Left ventricle myocardium inferior (tissue), 1 donor: Measurements from ENCODE around the gene MS4A15. TPM values are rescaled to one million over a fixed set of nuclear protein-coding genes. Genes with fewer than 3 reads are reported as not detected.

Experiments used
- DNase-seq: peaks from one replicate; pipeline ENCODE4 v3.0.0-alpha.2; 2020
- H3K27ac ChIP-seq: fragments of 200-600 bp; replicated peaks from 2 replicates; pipeline ENCODE4 v1.8.0; 2021
- H3K27me3 ChIP-seq: fragments of 200-600 bp; 2 replicates; pipeline ENCODE4 v1.8.0; 2021; ENCODE audit warnings: low read depth
- H3K36me3 ChIP-seq: fragments of 200-600 bp; 2 replicates; pipeline ENCODE4 v1.8.0; 2021
- H3K4me1 ChIP-seq: fragments of 200-600 bp; 2 replicates; pipeline ENCODE4 v1.8.0; 2021
- H3K4me3 ChIP-seq: fragments of 200-600 bp; 2 replicates; pipeline ENCODE4 v1.8.0; 2021; ENCODE audit warnings: mild to moderate bottlenecking, moderate library complexity
- H3K9me3 ChIP-seq: fragments of 200-600 bp; replicated peaks from 2 replicates; pipeline ENCODE4 v1.8.0; 2021
- CTCF ChIP-seq: fragments of 200-600 bp; IDR thresholded peaks from 2 replicates; pipeline ENCODE4 v1.8.0; 2021; ENCODE audit warnings: antibody characterized with exemption, mild to moderate bottlenecking, borderline replicate concordance
- intact Hi-C: fragments of 100-400 bp; cut with micrococcal nuclease; formaldehyde crosslinking; loops from one replicate; pipeline ENCODE4 v1.11.0; 2022
- total RNA-seq: library from RNA; stranded (reverse); fragmentation: NEBNext Ultra II Directional; extraction: Animal tissue kit (Norgen Biotek cat#: 25700); gene quantifications from one replicate; pipeline ENCODE4 v1.2.1, GENCODE V29; 2021
- donor health status: DM: no; HTN: yes; CAD: no; lungs with severe emphysema.

Gene MS4A15
- total RNA-seq, 1 donor from 2014 or later: not detected

GRCh38 chr11:60777106-60777505, 20.4 kb downstream of the MS4A15 start:
- TF ChIP-seq CTCF: no peak
- no peak overlapping the region for H3K4me3 ChIP-seq
- H3K4me1 ChIP-seq: peaks cover 27% of the 10 kb centered on the region
- peaks cover 4% of the 10 kb centered on the region for H3K9me3 ChIP-seq
- H3K27me3 ChIP-seq: peaks cover 16% of the 10 kb centered on the region
- no peaks in the 10 kb centered on the region for H3K36me3 ChIP-seq
- intact Hi-C loops: no loop called here
- no peak for DNase-seq
- peak overlapping the region; percentile 56 for H3K27ac ChIP-seq

GRCh38 chr11:60777572-60777971, 20.9 kb downstream of the MS4A15 start:
- Histone ChIP-seq H3K4me1 (peaks cover 27% of the 10 kb centered on the region), H3K27me3 (peaks cover 11% of the 10 kb centered on the region), H3K27ac (peak overlapping the region; percentile 56), H3K4me3 (no peak overlapping the region), H3K9me3 (peaks cover 4% of the 10 kb centered on the region), H3K36me3 (no peaks in the 10 kb centered on the region)
- no peak for TF ChIP-seq CTCF
- intact Hi-C loops: no loop called here
- DNase-seq: peak; percentile 26

DNA sequence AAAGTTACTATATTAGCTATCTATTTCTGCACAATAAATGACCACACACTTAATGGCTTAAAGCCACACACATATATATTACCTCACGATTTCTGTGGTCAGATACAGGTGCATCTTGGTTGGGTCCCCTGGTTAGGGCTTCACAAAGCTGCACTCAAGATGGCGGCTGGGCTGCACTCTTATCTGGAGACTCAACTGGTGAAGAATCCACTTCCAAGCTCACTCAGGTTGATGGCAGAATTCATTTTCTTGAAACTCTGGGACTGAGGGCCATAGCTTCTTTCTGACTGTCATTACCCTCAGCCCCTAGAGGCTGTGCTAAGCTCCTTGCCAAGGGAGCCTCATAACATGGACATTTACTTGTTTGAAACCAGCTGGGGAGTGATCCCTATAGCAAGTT, 23.4 kb downstream of the MS4A15 start:
- Histone ChIP-seq H3K27me3 (no peaks in the 10 kb centered on the region), H3K27ac (no peak overlapping the region), H3K4me1 (peaks cover 26% of the 10 kb centered on the region), H3K36me3 (no peaks in the 10 kb centered on the region), H3K4me3 (no peak overlapping the region), H3K9me3 (peaks cover 4% of the 10 kb centered on the region)
- intact Hi-C loops: no loop called here
- no peak for DNase-seq
- TF ChIP-seq CTCF: no peak

DNA sequence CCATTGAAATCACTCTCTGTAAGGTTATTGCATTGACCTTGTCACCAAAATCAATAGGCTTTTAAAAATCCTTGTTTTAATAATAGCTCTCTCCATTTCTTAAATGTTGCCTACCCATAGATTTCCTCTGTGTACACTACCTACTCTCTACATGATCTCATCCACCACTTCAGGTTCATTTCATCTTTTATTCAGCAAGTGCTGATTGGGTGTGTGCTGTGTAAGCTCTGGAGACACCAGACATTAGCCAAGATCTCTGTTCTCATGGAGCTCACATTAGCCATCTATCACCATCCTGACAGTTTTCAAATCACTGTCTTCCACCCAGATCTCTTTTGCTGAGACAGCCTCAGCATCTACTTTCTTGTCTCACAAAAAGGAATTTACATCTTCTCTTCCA, 24.1 kb downstream of the MS4A15 start:
- intact Hi-C loops: no loop called here
- no peak overlapping the region for H3K4me3 ChIP-seq
- H3K4me1 ChIP-seq: peaks cover 26% of the 10 kb centered on the region
- peaks cover 4% of the 10 kb centered on the region for H3K9me3 ChIP-seq
- no peak for DNase-seq
- H3K36me3 ChIP-seq: no peaks in the 10 kb centered on the region
- H3K27me3 ChIP-seq: no peaks in the 10 kb centered on the region
- no peak for TF ChIP-seq CTCF
- no peak overlapping the region for H3K27ac ChIP-seq

DNA sequence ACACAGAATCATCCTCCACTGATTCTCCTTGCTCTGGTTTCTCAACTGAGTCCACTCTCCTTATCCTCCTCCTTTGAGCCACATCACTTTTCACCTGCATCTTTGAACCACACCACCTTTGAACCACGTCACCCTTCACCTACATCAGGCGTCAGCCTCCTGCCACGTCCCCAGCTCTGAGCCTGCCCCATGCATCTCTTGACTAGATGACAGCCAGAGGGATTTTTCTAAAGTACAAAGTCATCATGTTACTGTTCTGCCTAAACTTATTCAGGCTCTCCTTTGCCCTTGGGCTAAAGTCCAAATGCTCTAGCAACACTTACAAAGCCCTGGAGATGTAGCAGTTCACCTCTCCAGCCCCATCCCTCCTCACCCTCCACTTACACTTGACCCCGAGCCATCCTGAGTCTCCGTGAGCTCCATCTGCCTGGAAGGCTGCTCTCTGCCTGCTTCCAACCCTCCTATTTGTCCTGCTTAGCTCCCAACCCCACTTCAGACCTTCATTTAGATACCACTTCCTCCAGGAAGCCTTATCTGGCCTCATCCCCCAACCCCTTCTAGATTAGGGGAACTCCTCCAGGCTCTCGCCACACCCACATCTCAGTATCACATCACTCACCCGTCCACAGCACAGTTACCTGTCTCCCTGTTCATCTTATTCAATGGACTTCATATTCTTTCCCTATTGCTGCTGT, 24.8 kb downstream of the MS4A15 start:
- no peaks in the 10 kb centered on the region for H3K27me3 ChIP-seq
- no peak overlapping the region for H3K27ac ChIP-seq
- H3K4me3 ChIP-seq: no peak overlapping the region
- intact Hi-C loops: no loop called here
- H3K4me1 ChIP-seq: peaks cover 26% of the 10 kb centered on the region
- H3K9me3 ChIP-seq: peaks cover 4% of the 10 kb centered on the region
- no peak for DNase-seq
- H3K36me3 ChIP-seq: no peaks in the 10 kb centered on the region
- no peak for TF ChIP-seq CTCF
